ENCODE measurements around the gene FAM89B.
"Not testable (repeated sequence)": the region's sequence is repeated elsewhere in the genome, so short reads cannot be mapped to it uniquely, and the experiment has no call there.

FAM89B gene

GRCh38 chr11:65556470-65557279, 15.7 kb upstream of the FAM89B start:
- no peak for DNase-seq (ENCODE audit: low read depth)

- no peak for DNase-seq (ENCODE audit: low read depth)
Measured at GRCh38 chr11:65557280-65558001, 14.9 kb upstream of the FAM89B start.

GRCh38 chr11:65558002-65558929, 14.1 kb upstream of the FAM89B start, which contains the start of gene LTBP3:
TSS of gene LTBP3 (minus strand) at chr11:65558359. CDS start at chr11:65557959, 400 bp downstream.
- no peak for DNase-seq (ENCODE audit: low read depth)

- DNase-seq (ENCODE audit: low read depth), result no peak
Measured at GRCh38 chr11:65558930-65559509, 13.3 kb upstream of the FAM89B start.

- DNase-seq (ENCODE audit: low read depth), result no peak
Measured at GRCh38 chr11:65559535-65559934, 12.8 kb upstream of the FAM89B start.

- no peak for DNase-seq (ENCODE audit: low read depth)
Measured at GRCh38 chr11:65559951-65560537, 12.3 kb upstream of the FAM89B start.

- DNase-seq (ENCODE audit: low read depth), result no peak
Measured at GRCh38 chr11:65560555-65561418, 11.6 kb upstream of the FAM89B start.

- no peak for DNase-seq (ENCODE audit: low read depth)
Measured at GRCh38 chr11:65562020-65562419, 10.3 kb upstream of the FAM89B start.

- DNase-seq (ENCODE audit: low read depth), result no peak
Measured at GRCh38 chr11:65562788-65563187, 9.6 kb upstream of the FAM89B start.

- DNase-seq (ENCODE audit: low read depth), result no peak
Measured at GRCh38 chr11:65563601-65564000, 8.7 kb upstream of the FAM89B start.

GRCh38 chr11:65564879-65565559, 7.3 kb upstream of the FAM89B start:
- not testable (repeated sequence) for DNase-seq (ENCODE audit: low read depth)

GRCh38 chr11:65565624-65566453, 6.5 kb upstream of the FAM89B start:
- no peak for DNase-seq (ENCODE audit: low read depth)

GRCh38 chr11:65569164-65569972, 3.0 kb upstream of the FAM89B start:
- DNase-seq (ENCODE audit: low read depth), result no peak

GRCh38 chr11:65569973-65570918, 2.1 kb upstream of the FAM89B start, which contains the start of gene ZNRD2:
TSS of gene ZNRD2 (plus strand) at chr11:65570477. CDS start at chr11:65570492, 15 bp downstream.
- peak; percentile 98 for DNase-seq (ENCODE audit: low read depth)

GRCh38 chr11:65571420-65571819, 918 bp upstream of the FAM89B start:
- no peak for DNase-seq (ENCODE audit: low read depth)

- no peak for DNase-seq (ENCODE audit: low read depth)
Measured at GRCh38 chr11:65571940-65572339, 398 bp upstream of the FAM89B start.
